Bronchial epithelial cell (primary cell): ENCODE measurements around the gene MYO5A. TPM values are rescaled to one million over a fixed set of nuclear protein-coding genes. Genes with fewer than 3 reads are reported as not detected.
"Not testable (repeated sequence)": the region's sequence is repeated elsewhere in the genome, so short reads cannot be mapped to it uniquely, and the experiment has no call there.

Source experiments
- DNase-seq: peaks from one replicate; pipeline ENCODE4 v3.0.0-alpha.2; 2010; ENCODE audit warnings: low read depth
- FAIRE-seq: peaks from 2 replicates; lab custom pipeline; 2011; peaks lifted over from hg19 to GRCh38; lab: Jason Lieb, UNC
- H3K27me3 ChIP-seq: 2 replicates; pipeline ENCODE4 v1.5.1; 2011; ENCODE audit warnings: low read length; ENCODE audit not compliant: control insufficient read depth, insufficient read depth
- H3K36me3 ChIP-seq: 2 replicates; pipeline ENCODE4 v1.5.1; 2011; ENCODE audit warnings: low read length; ENCODE audit not compliant: control insufficient read depth, insufficient read depth
- H3K4me3 ChIP-seq: 2 replicates; pipeline ENCODE4 v1.5.1; 2011; ENCODE audit warnings: mild to moderate bottlenecking, low read depth, low read length, control low read depth
- total RNA-seq: library from RNA; depleted of rRNA; stranded (reverse); fragments of >200 nt; gene quantifications from 2 replicates; pipeline ENCODE4 v1.2.1, GENCODE V29; 2014
- TF ChIP-seq, protein P1 (sequence below): IDR thresholded peaks from 2 replicates; pipeline ENCODE4 v1.5.1; 2011; ENCODE audit warnings: mild to moderate bottlenecking, moderate library complexity, low read length, control low read depth, inconsistent platforms; ENCODE audit not compliant: insufficient read depth, severe bottlenecking

Gene MYO5A
- total RNA-seq, 1 donor from 2014 or later, result 29.5 TPM

- TF ChIP-seq, protein P1, sequence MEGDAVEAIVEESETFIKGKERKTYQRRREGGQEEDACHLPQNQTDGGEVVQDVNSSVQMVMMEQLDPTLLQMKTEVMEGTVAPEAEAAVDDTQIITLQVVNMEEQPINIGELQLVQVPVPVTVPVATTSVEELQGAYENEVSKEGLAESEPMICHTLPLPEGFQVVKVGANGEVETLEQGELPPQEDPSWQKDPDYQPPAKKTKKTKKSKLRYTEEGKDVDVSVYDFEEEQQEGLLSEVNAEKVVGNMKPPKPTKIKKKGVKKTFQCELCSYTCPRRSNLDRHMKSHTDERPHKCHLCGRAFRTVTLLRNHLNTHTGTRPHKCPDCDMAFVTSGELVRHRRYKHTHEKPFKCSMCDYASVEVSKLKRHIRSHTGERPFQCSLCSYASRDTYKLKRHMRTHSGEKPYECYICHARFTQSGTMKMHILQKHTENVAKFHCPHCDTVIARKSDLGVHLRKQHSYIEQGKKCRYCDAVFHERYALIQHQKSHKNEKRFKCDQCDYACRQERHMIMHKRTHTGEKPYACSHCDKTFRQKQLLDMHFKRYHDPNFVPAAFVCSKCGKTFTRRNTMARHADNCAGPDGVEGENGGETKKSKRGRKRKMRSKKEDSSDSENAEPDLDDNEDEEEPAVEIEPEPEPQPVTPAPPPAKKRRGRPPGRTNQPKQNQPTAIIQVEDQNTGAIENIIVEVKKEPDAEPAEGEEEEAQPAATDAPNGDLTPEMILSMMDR, result no peak
- no peaks in the 10 kb centered on the region for H3K36me3 ChIP-seq
- peak; percentile 62 for DNase-seq
Observed at GRCh38 chr15:52567871-52568600, 39.4 kb upstream of the MYO5A start.

GRCh38 chr15:52566889-52567288 is 38.2 kb upstream of the MYO5A start:
- FAIRE-seq (no peak), DNase-seq (no peak)
- TF ChIP-seq, protein P1, result no peak
- peak overlapping the region; percentile 73 for H3K4me3 ChIP-seq
- no peaks in the 10 kb centered on the region for H3K36me3 ChIP-seq
- no peaks in the 10 kb centered on the region for H3K27me3 ChIP-seq

More at GRCh38 chr15:52567871-52568600, 39.4 kb upstream of the MYO5A start:
- H3K4me3 ChIP-seq, result peak overlapping the region; percentile 73
- H3K27me3 ChIP-seq, result no peaks in the 10 kb centered on the region
- FAIRE-seq, result no peak

DNA sequence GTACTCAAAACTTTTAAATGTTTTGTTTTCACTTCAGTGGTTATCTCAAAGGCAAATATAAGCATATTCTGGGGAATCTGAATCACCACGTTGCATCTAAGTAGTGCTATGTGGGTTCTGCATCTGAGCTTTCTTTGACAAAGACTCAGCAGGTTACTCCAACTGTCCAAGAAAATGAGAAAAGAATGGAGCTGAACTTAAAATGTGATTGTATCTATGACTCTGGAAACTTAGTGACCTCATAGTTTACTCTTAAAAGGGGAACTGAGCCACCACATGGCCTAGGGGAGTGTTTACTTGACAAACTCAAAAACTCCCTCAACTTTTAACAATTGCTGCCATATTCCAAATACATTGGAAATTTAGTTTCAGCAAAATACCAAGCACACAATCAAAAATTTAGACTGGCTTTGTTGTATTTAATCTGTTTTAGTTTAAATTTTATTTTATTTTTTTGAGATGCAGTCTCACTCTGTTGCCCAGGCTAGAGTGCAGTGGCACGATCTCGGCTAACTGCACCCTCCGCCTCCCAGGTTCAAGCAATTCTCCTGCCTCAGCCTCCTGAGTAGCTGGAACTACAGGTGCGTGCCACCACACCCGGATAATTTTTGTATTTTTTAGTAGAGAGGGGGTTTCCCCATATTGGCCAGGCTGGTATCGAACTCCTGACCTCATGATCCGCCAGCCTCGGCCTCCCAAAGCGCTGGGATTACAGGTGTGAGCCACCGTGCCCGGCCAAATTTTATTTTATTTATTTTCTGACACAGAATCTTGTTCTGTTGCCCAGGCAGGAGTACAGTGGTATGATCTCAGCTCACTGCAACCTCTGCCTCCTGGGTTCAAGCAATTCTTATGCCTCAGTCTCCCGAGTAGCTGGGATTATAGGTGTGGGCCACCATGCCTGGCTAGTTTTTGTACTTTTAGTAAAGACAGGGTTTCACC is 37.0 kb upstream of the MYO5A start:
- not testable (repeated sequence) for FAIRE-seq, H3K36me3 ChIP-seq, H3K27me3 ChIP-seq, DNase-seq, H3K4me3 ChIP-seq

DNA sequence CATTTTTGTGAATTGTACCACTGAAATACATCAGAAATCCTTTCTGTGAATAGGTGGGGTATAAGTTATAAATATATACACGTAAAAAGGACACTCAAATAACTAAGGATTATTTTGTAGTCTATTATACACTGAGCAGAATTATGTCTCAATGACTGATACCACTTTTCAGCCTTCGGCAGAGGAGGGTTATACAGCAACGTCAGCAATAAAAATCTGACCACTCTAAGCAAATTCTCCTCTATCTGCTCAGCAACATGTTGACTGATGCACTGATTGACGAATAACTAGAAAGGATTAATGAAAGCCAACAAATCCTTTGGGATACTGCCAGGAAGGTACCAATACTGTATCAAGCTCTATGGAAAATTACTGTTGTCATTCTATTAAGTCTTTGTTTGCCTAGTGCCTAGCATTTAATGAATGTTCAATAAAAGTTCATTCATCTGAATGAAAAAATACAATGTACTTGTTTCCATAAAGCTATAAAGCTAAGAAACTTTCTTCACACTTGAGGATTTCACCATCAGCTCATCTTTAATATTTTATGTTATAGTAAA is 34.9 kb upstream of the MYO5A start:
- no peak for DNase-seq
- no peak for FAIRE-seq
- H3K27me3 ChIP-seq, result no peaks in the 10 kb centered on the region
- TF ChIP-seq, protein P1, result no peak
- no peak overlapping the region for H3K4me3 ChIP-seq
- peaks cover 2% of the 10 kb centered on the region for H3K36me3 ChIP-seq

DNA sequence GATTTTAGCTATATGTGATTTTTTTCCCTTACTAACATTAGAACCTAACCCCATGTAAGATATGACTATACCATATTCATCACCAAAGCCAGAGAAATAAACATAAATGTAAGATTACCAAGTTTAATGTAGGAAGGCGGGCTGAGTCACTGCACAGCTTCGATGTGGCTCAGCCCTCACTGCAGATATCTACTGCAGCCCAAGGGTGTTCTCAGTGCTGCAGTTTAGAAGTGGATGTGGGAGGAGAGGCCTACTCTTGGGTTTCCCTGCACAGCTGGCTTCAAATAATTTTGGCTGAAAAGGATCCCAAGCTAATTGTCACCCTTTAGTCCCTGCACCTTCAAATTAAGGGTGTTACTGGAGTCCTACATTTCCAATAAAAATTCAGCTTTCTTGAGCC is 30.9 kb upstream of the MYO5A start:
- no peak overlapping the region for H3K4me3 ChIP-seq

More for the DNA sequence above, 30.9 kb upstream of the MYO5A start:
- DNase-seq (peak; percentile 34), FAIRE-seq (no peak)
- TF ChIP-seq, protein P1, result no peak
- Histone ChIP-seq H3K36me3 (peaks cover 2% of the 10 kb centered on the region), H3K27me3 (no peaks in the 10 kb centered on the region)
